Measurements from ENCODE around the gene PKN1. TPM values are rescaled to one million over a fixed set of nuclear protein-coding genes. Genes with fewer than 3 reads are reported as not detected.

PKN1 gene
- 263 and 295 TPM in 2 replicates for total RNA-seq

GRCh38 chr19:14432791-14433553, at the start of gene PKN1:
Gene PKN1 (plus strand): TSS chr19:14433306. CDS start chr19:14433522, 216 bp downstream.

GRCh38 chr19:14419106-14419813, 13.8 kb upstream of the PKN1 start, which contains the start of gene DDX39A:
Gene DDX39A (minus strand): TSS chr19:14419341. CDS start chr19:14413220, 6,121 bp downstream.

GRCh38 chr19:14475251-14476073, 42.4 kb downstream of the PKN1 start, which contains the start of gene PTGER1:
Gene PTGER1 (minus strand): TSS chr19:14475354. CDS start chr19:14474320, 1,034 bp downstream.

GRCh38 chr19:14496029-14496833, 63.1 kb downstream of the PKN1 start, which contains the start of gene GIPC1:
Gene GIPC1 (minus strand): TSS chr19:14496127. CDS start chr19:14482976, 13,151 bp downstream.

GRCh38 chr19:14517840-14518505, 84.9 kb downstream of the PKN1 start, which contains the start of gene DNAJB1:
Gene DNAJB1 (minus strand): TSS chr19:14518397. CDS start chr19:14518349, 48 bp downstream.

Other genes starting within 250 kb of the PKN1 start
- gene ADGRL1, start 227.1 kb upstream of the PKN1 start, total RNA-seq, result 1.7 and 3.7 TPM in 2 replicates
- 5.4 and 10.5 TPM in 2 replicates for gene ADGRE5, start 51.9 kb upstream of the PKN1 start, total RNA-seq
- 50.0 and 86.0 TPM in 2 replicates for gene DDX39A, start 14.0 kb upstream of the PKN1 start, total RNA-seq
- gene PTGER1, start 42.0 kb downstream of the PKN1 start, total RNA-seq, result 0.27 and 0.28 TPM in 2 replicates
- 134 and 147 TPM in 2 replicates for gene GIPC1, start 62.8 kb downstream of the PKN1 start, total RNA-seq
- 36.8 and 45.4 TPM in 2 replicates for gene DNAJB1, start 85.1 kb downstream of the PKN1 start, total RNA-seq
- gene TECR, start 96.3 kb downstream of the PKN1 start, total RNA-seq, result 19.5 and 21.3 TPM in 2 replicates
- 283 and 352 TPM in 2 replicates for gene NDUFB7, start 138.8 kb downstream of the PKN1 start, total RNA-seq
- gene CLEC17A, start 149.8 kb downstream of the PKN1 start, total RNA-seq, result not detected in 2 replicates
- not detected in 2 replicates for gene ADGRE3, start 241.5 kb downstream of the PKN1 start, total RNA-seq